ENCODE results near the gene TIMM17B.

TIMM17B gene

GRCh38 chrX:48897625-48898306 lies at the start of gene TIMM17B, which contains the start of gene PQBP1:
TIMM17B (minus strand) TSS chrX:48897768; CDS start chrX:48897749, 19 bp downstream.
PQBP1 (plus strand) TSS chrX:48897930; CDS start chrX:48898510, 580 bp downstream.
- TF ChIP-seq JUND (IDR thresholded peaks at IDR 0.05; ENCODE audit: low read depth) = 0 out of 2 replicates have a peak, but pooled peaks have one; percentile 16
- in situ Hi-C loops (cut with HindIII; ENCODE audit: low pct_unique_long_range_greater_than_20kb, low sequenced_read_pairs) = no loop called here
- peak; percentile 82 to 98 for DNase-seq (ENCODE audit: low read depth in 1 of 2, low spot score in 1 of 2)

- in situ Hi-C loops (cut with HindIII; ENCODE audit: low pct_unique_long_range_greater_than_20kb, low sequenced_read_pairs) = no loop called here
Observed at GRCh38 chrX:48945517-48946348, 48.2 kb upstream of the TIMM17B start.

GRCh38 chrX:48942895-48943294 lies 45.3 kb upstream of the TIMM17B start:
- DNase-seq (ENCODE audit: low read depth in 1 of 2, low spot score in 1 of 2) = no peak
- in situ Hi-C loops (cut with HindIII; ENCODE audit: low pct_unique_long_range_greater_than_20kb, low sequenced_read_pairs) = no loop called here
- TF ChIP-seq JUND (IDR thresholded peaks at IDR 0.05; ENCODE audit: low read depth) = no peak

More at GRCh38 chrX:48945517-48946348, 48.2 kb upstream of the TIMM17B start:
- TF ChIP-seq JUND (IDR thresholded peaks at IDR 0.05; ENCODE audit: low read depth) = no peak
- DNase-seq (ENCODE audit: low read depth in 1 of 2, low spot score in 1 of 2) = peak; percentile 49 to 64

GRCh38 chrX:48940404-48940955 lies 42.9 kb upstream of the TIMM17B start:
- DNase-seq (ENCODE audit: low read depth in 1 of 2, low spot score in 1 of 2) = no peak
- no peak for TF ChIP-seq JUND (IDR thresholded peaks at IDR 0.05; ENCODE audit: low read depth)
- in situ Hi-C loops (cut with HindIII; ENCODE audit: low pct_unique_long_range_greater_than_20kb, low sequenced_read_pairs) = no loop called here

- DNase-seq (ENCODE audit: low read depth in 1 of 2, low spot score in 1 of 2) = no peak
- in situ Hi-C loops (cut with HindIII; ENCODE audit: low pct_unique_long_range_greater_than_20kb, low sequenced_read_pairs) = no loop called here
- TF ChIP-seq JUND (IDR thresholded peaks at IDR 0.05; ENCODE audit: low read depth) = no peak
Observed at GRCh38 chrX:48939524-48940228, 42.1 kb upstream of the TIMM17B start.

- DNase-seq (ENCODE audit: low read depth in 1 of 2, low spot score in 1 of 2) = no peak
- no peak for TF ChIP-seq JUND (IDR thresholded peaks at IDR 0.05; ENCODE audit: low read depth)
- in situ Hi-C loops (cut with HindIII; ENCODE audit: low pct_unique_long_range_greater_than_20kb, low sequenced_read_pairs) = no loop called here
Observed at GRCh38 chrX:48938721-48939425, 41.3 kb upstream of the TIMM17B start.

- in situ Hi-C loops (cut with HindIII; ENCODE audit: low pct_unique_long_range_greater_than_20kb, low sequenced_read_pairs) = no loop called here
- DNase-seq (ENCODE audit: low read depth in 1 of 2, low spot score in 1 of 2) = no peak
- no peak for TF ChIP-seq JUND (IDR thresholded peaks at IDR 0.05; ENCODE audit: low read depth)
Observed at GRCh38 chrX:48937054-48937907, 39.7 kb upstream of the TIMM17B start.

GRCh38 chrX:48936429-48937053 lies 39.0 kb upstream of the TIMM17B start:
- no peak for TF ChIP-seq JUND (IDR thresholded peaks at IDR 0.05; ENCODE audit: low read depth)
- in situ Hi-C loops (cut with HindIII; ENCODE audit: low pct_unique_long_range_greater_than_20kb, low sequenced_read_pairs) = no loop called here
- no peak for DNase-seq (ENCODE audit: low read depth in 1 of 2, low spot score in 1 of 2)

GRCh38 chrX:48935301-48935670 lies 37.7 kb upstream of the TIMM17B start:
- in situ Hi-C loops (cut with HindIII; ENCODE audit: low pct_unique_long_range_greater_than_20kb, low sequenced_read_pairs) = no loop called here
- TF ChIP-seq JUND (IDR thresholded peaks at IDR 0.05; ENCODE audit: low read depth) = no peak
- DNase-seq (ENCODE audit: low read depth in 1 of 2, low spot score in 1 of 2) = no peak

GRCh38 chrX:48934581-48935300 lies 37.2 kb upstream of the TIMM17B start:
- no peak for TF ChIP-seq JUND (IDR thresholded peaks at IDR 0.05; ENCODE audit: low read depth)
- DNase-seq (ENCODE audit: low read depth in 1 of 2, low spot score in 1 of 2) = no peak
- in situ Hi-C loops (cut with HindIII; ENCODE audit: low pct_unique_long_range_greater_than_20kb, low sequenced_read_pairs) = no loop called here

All from T47D (cell line).